Esophagus squamous epithelium (tissue), 5 donors: ENCODE measurements around the gene ETS1. TPM values are rescaled to one million over a fixed set of nuclear protein-coding genes. Genes with fewer than 3 reads are reported as not detected.

Experiments used
- DNase-seq: peaks from one replicate; lab custom pipeline; 2025; lab: John Stamatoyannopoulos, UW
- H3K27ac ChIP-seq, 4 donors: fragments of 200-600 bp; sonication (generic); one replicate each; pipeline ENCODE4 v1.5.1; 2016 to 2019; ENCODE audit warnings: mild to moderate bottlenecking in 1 of 4
- H3K27me3 ChIP-seq, 4 donors: fragments of 200-600 bp; sonication (generic); 1 replicate in 3 of 4; 2 replicates in 1 of 4; pipeline versions ENCODE4 v1.5.1 to v1.6.0; 2017 to 2021; ENCODE audit warnings: antibody characterized with exemption in 1 of 4
- H3K36me3 ChIP-seq, 3 donors: fragments of 200-600 bp; sonication (generic); one replicate each; pipeline ENCODE4 v1.5.1; 2016 to 2019
- H3K4me1 ChIP-seq, 3 donors: fragments of 200-600 bp; sonication (generic); one replicate each; pipeline ENCODE4 v1.5.1; 2017 to 2019
- H3K4me3 ChIP-seq, 4 donors: fragments of 200-600 bp; sonication (generic); 1 replicate in 3 of 4; 2 replicates in 1 of 4; pipeline ENCODE4 v1.5.1; 2016 to 2019; ENCODE audit warnings: mild to moderate bottlenecking in 2 of 4, moderate library complexity in 1 of 4
- H3K9me3 ChIP-seq, 3 donors: fragments of 200-600 bp; sonication (generic); one replicate each; pipeline ENCODE4 v1.5.1; 2016 to 2019
- POLR2A ChIP-seq, 4 donors: fragments of 450-650 bp; IDR thresholded peaks; one replicate each; pipeline ENCODE4 v1.6.1; 2017; ENCODE audit warnings: antibody characterized with exemption in 4 of 4, mild to moderate bottlenecking in 4 of 4, moderate library complexity in 3 of 4
- WGBS, 2 donors: methylation state at CpG; one replicate each; pipeline ENCODE4 v1.1.5; 2018; 5-methylcytosine and 5-hydroxymethylcytosine counted together
- intact Hi-C: fragments of 100-400 bp; cut with DNase I; formaldehyde crosslinking; loops from one replicate; pipeline ENCODE4 v1.15.0; 2022
- small RNA-seq, 4 donors: library from RNA; depleted of rRNA; stranded (forward); fragments of <200 nt; gene quantifications; one replicate each; pipeline ENCODE3, GENCODE V24; 2016
- total RNA-seq, 4 donors: library from RNA; depleted of rRNA; stranded (reverse); fragments of >200 nt; gene quantifications; one replicate each; pipeline ENCODE4 v1.1.0, GENCODE V29; 2016
- TF ChIP-seq, protein P1 (sequence below), 6 experiments: fragments of 450-650 bp in 4 of 6; fragments of 200-600 bp in 2 of 6; sonication (generic) in 2 of 6; IDR thresholded peaks; one replicate each; pipeline ENCODE4 v1.5.1; 2016 to 2019; ENCODE audit warnings: antibody characterized with exemption in 6 of 6, mild to moderate bottlenecking in 4 of 6, moderate library complexity in 4 of 6
- donor health status: DM: yes; HTN: yes; CAD: no.

Gene ETS1
- total RNA-seq, 4 donors from 2014 or later: 3.4 to 37.0 (median 16.4) TPM

DNA sequence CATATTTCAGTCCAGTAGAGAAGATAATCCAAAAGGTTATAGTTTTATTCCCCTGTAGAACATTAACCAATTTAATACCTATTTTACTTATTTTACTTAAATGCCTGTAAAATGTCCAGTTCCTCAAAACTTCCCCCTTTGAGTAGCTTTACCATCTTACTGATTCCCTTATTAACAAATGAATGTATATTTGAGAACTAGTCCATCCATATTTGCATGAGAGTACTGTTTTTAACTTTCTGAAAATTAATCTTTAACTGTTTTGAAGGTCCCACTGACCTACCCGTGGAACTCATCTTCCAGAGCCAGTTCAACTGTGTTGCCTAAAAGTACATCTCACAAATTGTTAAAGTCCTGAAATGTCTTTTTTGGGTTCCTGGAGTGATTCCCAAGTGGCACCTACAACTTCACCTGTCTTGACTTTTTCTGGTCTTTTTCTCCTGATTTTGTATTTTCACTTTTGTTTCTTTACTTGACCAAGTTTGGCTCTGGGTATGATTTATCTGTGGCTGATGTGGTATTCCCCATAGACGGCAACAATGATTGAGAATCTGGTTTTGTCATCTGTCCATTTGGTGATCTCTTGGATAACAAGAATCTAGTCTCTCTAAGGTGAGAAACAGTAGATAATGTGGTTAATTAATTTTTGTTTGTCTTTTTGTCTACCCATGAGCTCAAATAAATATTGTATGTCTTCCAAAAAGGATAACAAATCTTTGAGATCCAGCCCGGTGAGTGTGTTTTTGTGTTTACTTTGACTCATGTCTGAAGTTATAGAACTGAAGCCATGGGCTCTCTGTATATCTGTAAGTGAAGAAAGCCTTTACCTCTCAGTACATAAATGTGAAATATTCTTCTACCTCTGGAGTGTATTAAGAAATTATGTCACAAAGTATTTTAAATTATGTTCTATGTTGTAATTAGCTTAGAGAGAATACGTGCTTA is 174.2 kb downstream of the ETS1 start:
- no peak overlapping the region for H3K27ac ChIP-seq
- no peaks in the 10 kb centered on the region for H3K9me3 ChIP-seq
- H3K36me3 ChIP-seq: no peaks in the 10 kb centered on the region
- H3K4me3 ChIP-seq: no peak overlapping the region
- no peak for TF ChIP-seq POLR2A (IDR thresholded peaks at IDR 0.05)
- TF ChIP-seq, protein P1, sequence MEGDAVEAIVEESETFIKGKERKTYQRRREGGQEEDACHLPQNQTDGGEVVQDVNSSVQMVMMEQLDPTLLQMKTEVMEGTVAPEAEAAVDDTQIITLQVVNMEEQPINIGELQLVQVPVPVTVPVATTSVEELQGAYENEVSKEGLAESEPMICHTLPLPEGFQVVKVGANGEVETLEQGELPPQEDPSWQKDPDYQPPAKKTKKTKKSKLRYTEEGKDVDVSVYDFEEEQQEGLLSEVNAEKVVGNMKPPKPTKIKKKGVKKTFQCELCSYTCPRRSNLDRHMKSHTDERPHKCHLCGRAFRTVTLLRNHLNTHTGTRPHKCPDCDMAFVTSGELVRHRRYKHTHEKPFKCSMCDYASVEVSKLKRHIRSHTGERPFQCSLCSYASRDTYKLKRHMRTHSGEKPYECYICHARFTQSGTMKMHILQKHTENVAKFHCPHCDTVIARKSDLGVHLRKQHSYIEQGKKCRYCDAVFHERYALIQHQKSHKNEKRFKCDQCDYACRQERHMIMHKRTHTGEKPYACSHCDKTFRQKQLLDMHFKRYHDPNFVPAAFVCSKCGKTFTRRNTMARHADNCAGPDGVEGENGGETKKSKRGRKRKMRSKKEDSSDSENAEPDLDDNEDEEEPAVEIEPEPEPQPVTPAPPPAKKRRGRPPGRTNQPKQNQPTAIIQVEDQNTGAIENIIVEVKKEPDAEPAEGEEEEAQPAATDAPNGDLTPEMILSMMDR (IDR thresholded peaks at IDR 0.05): no peak
- no peaks in the 10 kb centered on the region for H3K27me3 ChIP-seq
- intact Hi-C loops: no loop called here
- no peak for DNase-seq
- peaks cover 0 to 10% (median 0%) of the 10 kb centered on the region in 3 donors for H3K4me1 ChIP-seq
- WGBS, 2 donors: 66 to 67% methylated on average over 4 of the region's 4 CpGs

DNA sequence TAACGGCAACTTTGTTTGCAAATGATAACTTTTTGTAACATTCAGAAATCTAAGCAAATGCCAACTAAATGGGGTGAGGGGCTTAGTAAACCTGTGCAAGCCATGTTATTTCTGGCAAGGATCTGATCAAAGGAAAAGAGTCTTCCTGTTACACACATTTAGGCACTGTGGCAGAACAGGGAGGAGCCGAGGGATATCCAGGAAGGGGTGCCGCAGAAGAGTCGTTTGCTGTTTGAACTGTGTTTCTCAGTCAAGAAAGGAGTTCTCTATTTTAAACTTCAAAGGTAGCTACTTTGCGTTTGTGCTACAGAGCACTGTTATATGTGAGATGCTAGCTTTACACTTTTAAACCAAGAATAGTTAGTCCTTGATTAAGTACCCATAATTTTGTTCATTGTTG is 175.5 kb downstream of the ETS1 start:
- H3K27ac ChIP-seq: peak overlapping the region in 1 of 4 donors; percentile 13
- H3K9me3 ChIP-seq: no peaks in the 10 kb centered on the region
- intact Hi-C loops: no loop called here
- H3K36me3 ChIP-seq: no peaks in the 10 kb centered on the region
- no peak for DNase-seq
- TF ChIP-seq, protein P1 (IDR thresholded peaks at IDR 0.05): no peak
- TF ChIP-seq POLR2A (IDR thresholded peaks at IDR 0.05): no peak
- H3K27me3 ChIP-seq: no peaks in the 10 kb centered on the region
- no peak overlapping the region for H3K4me3 ChIP-seq
- H3K4me1 ChIP-seq: peaks cover 0 to 8% (median 0%) of the 10 kb centered on the region in 3 donors
- 62 to 66% methylated on average over 5 of the region's 5 CpGs for WGBS, 2 donors

DNA sequence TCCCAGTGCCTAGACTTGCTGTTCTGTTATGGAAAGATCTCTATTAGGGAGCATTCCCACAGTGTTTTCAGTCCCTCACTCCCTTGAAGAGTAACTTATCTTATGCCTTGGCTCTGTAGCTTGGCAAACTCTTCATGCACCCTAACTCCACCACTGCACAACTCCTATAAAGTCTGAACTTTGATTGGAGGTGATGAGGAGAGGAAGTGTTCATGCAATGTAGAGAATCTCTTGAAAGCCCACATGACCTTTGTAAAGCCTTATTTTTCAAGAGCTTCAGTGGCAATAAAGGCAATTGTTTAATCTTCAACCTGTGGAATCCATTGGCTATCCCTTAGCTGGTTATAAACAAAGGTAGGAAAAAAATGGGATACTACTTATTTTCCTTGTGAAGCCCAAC is 176.2 kb downstream of the ETS1 start:
- Histone ChIP-seq H3K4me3 (no peak overlapping the region), H3K9me3 (no peaks in the 10 kb centered on the region), H3K27ac (no peak overlapping the region), H3K4me1 (peaks cover 0 to 10% (median 0%) of the 10 kb centered on the region in 3 donors), H3K27me3 (no peaks in the 10 kb centered on the region), H3K36me3 (no peaks in the 10 kb centered on the region)
- no peak for TF ChIP-seq POLR2A (IDR thresholded peaks at IDR 0.05)
- TF ChIP-seq, protein P1 (IDR thresholded peaks at IDR 0.05): no peak
- no peak for DNase-seq
- intact Hi-C loops: no loop called here

DNA sequence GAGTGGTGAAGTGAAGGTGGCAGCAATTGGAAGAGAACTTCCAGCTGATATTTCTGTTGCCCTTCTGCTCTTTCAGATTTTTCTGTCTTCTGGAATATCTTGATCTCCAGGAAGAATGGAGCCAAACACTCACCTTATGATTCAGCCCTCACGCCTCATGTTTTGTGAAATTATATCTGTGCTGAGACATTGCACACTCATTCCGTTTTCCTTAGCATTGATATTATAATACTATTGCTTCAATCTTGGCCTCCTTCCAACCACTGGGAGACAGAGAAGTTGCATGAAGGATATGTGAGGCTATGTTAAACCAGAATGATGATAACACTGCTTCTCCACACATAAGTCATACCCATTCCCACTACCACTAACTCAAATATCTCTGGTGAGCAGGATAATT is 177.9 kb downstream of the ETS1 start:
- WGBS, 2 donors: 26% methylated on average over 2 of the region's 2 CpGs
- Histone ChIP-seq H3K4me1 (peaks cover 0 to 20% (median 0%) of the 10 kb centered on the region in 3 donors), H3K27ac (no peak overlapping the region), H3K9me3 (no peaks in the 10 kb centered on the region), H3K4me3 (no peak overlapping the region), H3K36me3 (no peaks in the 10 kb centered on the region), H3K27me3 (no peaks in the 10 kb centered on the region)
- TF ChIP-seq, protein P1 (IDR thresholded peaks at IDR 0.05): no peak
- TF ChIP-seq POLR2A (IDR thresholded peaks at IDR 0.05): no peak
- intact Hi-C loops: no loop called here
- DNase-seq: no peak

Small RNA genes within 50 kb of the gene (small RNA-seq; reads per million reads assigned to genes)
- gene MIR6090: 0 reads per million in 4 donors

Other genes with a start within 250 kb of the ETS1 start
- 10 to 100 TPM in 2 of 4 donors, 1 to 10 TPM in 2; 1.5 to 24.6 (median 7.4) TPM for gene FLI1, start 106.5 kb upstream of the ETS1 start, total RNA-seq